ENCODE results near the gene CENPV. TPM values are rescaled to one million over a fixed set of nuclear protein-coding genes. Genes with fewer than 3 reads are reported as not detected.

The CENPV gene
- total and polyA plus RNA-seq, 2 donors (not counting 3 experiments of a cell fraction or from before 2014, with no cell fraction given) = 38.2 to 41.6 TPM

DNA sequence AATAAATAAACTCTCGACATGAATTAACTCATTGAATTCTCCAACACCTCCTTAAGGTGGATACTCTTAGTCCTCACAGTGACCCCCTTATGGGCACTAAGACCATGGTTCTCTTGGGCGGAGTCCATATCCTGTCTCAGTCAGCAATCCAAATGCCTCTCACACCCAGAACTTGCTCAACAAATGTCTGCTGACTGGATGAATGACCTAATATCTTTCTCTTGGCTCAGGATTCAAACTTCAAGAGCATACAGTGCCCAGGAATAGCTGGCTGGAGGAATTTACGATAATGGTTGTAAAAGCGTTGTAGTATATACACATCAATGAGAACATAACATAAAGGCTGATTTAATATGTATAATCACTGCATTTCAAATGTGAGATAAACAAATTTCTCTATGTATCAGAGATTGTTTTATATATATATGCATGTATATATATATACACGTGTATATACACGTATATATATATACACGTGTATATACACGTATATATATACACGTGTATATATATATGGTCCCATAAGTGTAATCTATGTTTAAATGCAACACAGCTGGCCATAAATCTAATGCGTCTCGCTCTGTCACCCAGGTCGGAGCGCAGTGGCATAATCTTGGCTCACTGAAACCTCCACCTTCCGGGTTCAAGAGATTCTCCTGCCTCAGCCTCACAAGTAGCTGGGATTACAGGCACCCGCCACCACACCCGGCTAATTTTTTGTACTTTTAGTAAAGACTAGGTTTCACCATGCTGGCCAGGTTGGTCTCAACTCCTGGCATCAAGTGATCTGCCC lies 21.1 kb upstream of the CENPV start:
- H3K27me3 ChIP-seq (ENCODE audit: control insufficient read depth in 2 of 2, insufficient read depth in 2 of 2, low read length in 2 of 2) = no peaks in the 10 kb centered on the region
- no peak overlapping the region for H3K4me2 ChIP-seq (ENCODE audit: insufficient read depth, low read length)
- ChIA-PET POLR2A (no interaction called here), CTCF (interaction anchor here (1.4 to 5.3 kb wide), 2 partner anchors 10 to 70 kb away, joined by 3 to 45 read pairs; no protein-coding TSS in a partner anchor)
- no peak overlapping the region for H3K4me3 ChIP-seq (replicated peaks in 1 of 3; ENCODE audit: insufficient read depth in 1 of 3, low read depth in 1 of 3, low read length in 3 of 3)
- DNase-seq (ENCODE audit: low read depth, low spot score) = peak; percentile 20
- no peaks in the 10 kb centered on the region for H3K9me3 ChIP-seq (replicated peaks; ENCODE audit: control insufficient read depth, insufficient read depth, low read length)
- no peaks in the 10 kb centered on the region for H3K9me1 ChIP-seq (replicated peaks; ENCODE audit: control insufficient read depth, extremely low read depth, insufficient read depth, low read length)
- H3K9ac ChIP-seq (replicated peaks; ENCODE audit: extremely low read depth, insufficient read depth, low read length) = no peak overlapping the region
- H2AFZ ChIP-seq (ENCODE audit: low read depth, low read length) = no peak overlapping the region
- dilution Hi-C loops (cut with MboI; ENCODE audit: extremely low pct_ligation_motif_present, low sequenced_read_pairs) (no loop called here), intact Hi-C loops (cut with micrococcal nuclease) (no loop called here)
- TF ChIP-seq JUN (IDR thresholded peaks at IDR 0.05; ENCODE audit: borderline replicate concordance, insufficient read depth, insufficient read length, low read depth) = no peak
- no peak for TF ChIP-seq EZH2 (IDR thresholded peaks at IDR 0.05; ENCODE audit: borderline replicate concordance, low read depth, low read length, severe bottlenecking)
- TF ChIP-seq, protein P1, sequence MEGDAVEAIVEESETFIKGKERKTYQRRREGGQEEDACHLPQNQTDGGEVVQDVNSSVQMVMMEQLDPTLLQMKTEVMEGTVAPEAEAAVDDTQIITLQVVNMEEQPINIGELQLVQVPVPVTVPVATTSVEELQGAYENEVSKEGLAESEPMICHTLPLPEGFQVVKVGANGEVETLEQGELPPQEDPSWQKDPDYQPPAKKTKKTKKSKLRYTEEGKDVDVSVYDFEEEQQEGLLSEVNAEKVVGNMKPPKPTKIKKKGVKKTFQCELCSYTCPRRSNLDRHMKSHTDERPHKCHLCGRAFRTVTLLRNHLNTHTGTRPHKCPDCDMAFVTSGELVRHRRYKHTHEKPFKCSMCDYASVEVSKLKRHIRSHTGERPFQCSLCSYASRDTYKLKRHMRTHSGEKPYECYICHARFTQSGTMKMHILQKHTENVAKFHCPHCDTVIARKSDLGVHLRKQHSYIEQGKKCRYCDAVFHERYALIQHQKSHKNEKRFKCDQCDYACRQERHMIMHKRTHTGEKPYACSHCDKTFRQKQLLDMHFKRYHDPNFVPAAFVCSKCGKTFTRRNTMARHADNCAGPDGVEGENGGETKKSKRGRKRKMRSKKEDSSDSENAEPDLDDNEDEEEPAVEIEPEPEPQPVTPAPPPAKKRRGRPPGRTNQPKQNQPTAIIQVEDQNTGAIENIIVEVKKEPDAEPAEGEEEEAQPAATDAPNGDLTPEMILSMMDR (IDR thresholded peaks at IDR 0.05; ENCODE audit: extremely low read depth in 1 of 2, insufficient read depth in 1 of 2, low read depth in 1 of 2, low read length in 2 of 2) = no peak
- no peak for TF ChIP-seq MYC (IDR thresholded peaks at IDR 0.05; ENCODE audit: low read depth, low read length)
- TF ChIP-seq FOS (IDR thresholded peaks at IDR 0.05; ENCODE audit: borderline replicate concordance, insufficient read depth, low read length) = no peak
- TF ChIP-seq GATA2 (IDR thresholded peaks at IDR 0.05; ENCODE audit: insufficient read depth, insufficient read length, low read depth, low read length) = no peak
- H3K4me1 ChIP-seq (ENCODE audit: control insufficient read depth, extremely low read depth, insufficient read depth, low read length) = no peaks in the 10 kb centered on the region
- H3K79me2 ChIP-seq (ENCODE audit: control insufficient read depth, insufficient read depth, low read length) = no peaks in the 10 kb centered on the region
- H3K27ac ChIP-seq (ENCODE audit: insufficient read depth, low read depth, low read length) = no peak overlapping the region
- H3K36me3 ChIP-seq (ENCODE audit: control insufficient read depth in 2 of 2, extremely low read depth in 1 of 2, insufficient read depth in 2 of 2, low read length in 2 of 2) = no peaks in the 10 kb centered on the region
- BruUV-seq (replicated peaks) = no TSS peak
- no peaks in the 10 kb centered on the region for H4K20me1 ChIP-seq (replicated peaks; ENCODE audit: control insufficient read depth, extremely low read depth, insufficient read depth, low read length)
- no peak for FAIRE-seq
